HEK293 (cell line): ENCODE data around the gene CEBPA.

Source experiments
- CTCF ChIA-PET: fragments of 350-600 bp; formaldehyde crosslinking; extraction: SDS; loops from one replicate; lab custom pipeline; 2021; ENCODE audit warnings: antibody characterized with exemption; lab: Yijun Ruan, JAX
- POLR2A ChIA-PET: fragments of 300-600 bp; formaldehyde crosslinking; extraction: SDS; loops from one replicate; lab custom pipeline; 2020; ENCODE audit warnings: antibody characterized with exemption, inconsistent platforms; lab: Yijun Ruan, JAX
- H3K27ac ChIP-seq: fragments of 200-500 bp; sonication (Bioruptor generic); 2 replicates; pipeline ENCODE4 v1.5.1; 2014; ENCODE audit warnings: low read depth, low read length, control low read depth, inconsistent platforms; ENCODE audit errors: extremely low read depth
- H3K36me3 ChIP-seq, 2 experiments: fragments of 200-500 bp in 1 of 2; sonication (Bioruptor generic) in 1 of 2; 1 replicate in 1 of 2; 2 replicates in 1 of 2; pipeline ENCODE4 v1.5.1; 2014 to 2017; ENCODE audit warnings: inconsistent platforms in 2 of 2, low read length in 2 of 2; ENCODE audit not compliant: control insufficient read depth in 2 of 2, insufficient read depth in 1 of 2
- H3K4me1 ChIP-seq: fragments of 200-500 bp; sonication (Bioruptor generic); 2 replicates; pipeline ENCODE4 v1.5.1; 2014; ENCODE audit warnings: mild to moderate bottlenecking, low read length, inconsistent platforms; ENCODE audit not compliant: control insufficient read depth, insufficient read depth
- H3K4me3 ChIP-seq: 2 replicates; pipeline ENCODE4 v1.5.1; 2011; ENCODE audit warnings: low read depth, mild to moderate bottlenecking, control low read depth, low read length, moderate library complexity
- H3K9me3 ChIP-seq: fragments of 200-500 bp; sonication (Bioruptor generic); 2 replicates; pipeline ENCODE4 v1.5.1; 2014; ENCODE audit warnings: low read depth, low read length, inconsistent platforms; ENCODE audit not compliant: control insufficient read depth, insufficient read depth
- ATF2 ChIP-seq: fragments of 450-650 bp; formaldehyde crosslinking; IDR thresholded peaks from 2 replicates; pipeline ENCODE4 v1.5.1; 2016; ENCODE audit warnings: missing biosample characterization, missing genetic modification characterization, low read depth
- GFI1B ChIP-seq: fragments of 450-650 bp; formaldehyde crosslinking; IDR thresholded peaks from 2 replicates; pipeline ENCODE4 v1.5.1; 2016; ENCODE audit warnings: missing biosample characterization, missing genetic modification characterization
- HIC1 ChIP-seq: fragments of 450-650 bp; formaldehyde crosslinking; IDR thresholded peaks from 2 replicates; pipeline ENCODE4 v1.5.1; 2016; ENCODE audit warnings: missing biosample characterization, missing genetic modification characterization
- KLF7 ChIP-seq: fragments of 450-650 bp; formaldehyde crosslinking; IDR thresholded peaks from 2 replicates; pipeline ENCODE4 v1.5.1; 2016; ENCODE audit warnings: missing biosample characterization, missing genetic modification characterization, borderline replicate concordance
- OVOL3 ChIP-seq: fragments of 450-650 bp; formaldehyde crosslinking; IDR thresholded peaks from 2 replicates; pipeline ENCODE4 v1.5.1; 2016; ENCODE audit warnings: missing biosample characterization, missing genetic modification characterization
- SP7 ChIP-seq: fragments of 450-650 bp; formaldehyde crosslinking; IDR thresholded peaks from 2 replicates; pipeline ENCODE4 v1.5.1; 2016; ENCODE audit warnings: missing biosample characterization, missing genetic modification characterization
- TRIM28 ChIP-seq: IDR thresholded peaks from 2 replicates; pipeline ENCODE4 v1.6.1; 2011; ENCODE audit warnings: low read length, control low read depth, borderline replicate concordance
- ZBTB6 ChIP-seq: fragments of 450-650 bp; formaldehyde crosslinking; IDR thresholded peaks from 2 replicates; pipeline ENCODE4 v1.5.1; 2017; ENCODE audit warnings: missing biosample characterization, missing genetic modification characterization
- ZBTB8A ChIP-seq: fragments of 450-650 bp; formaldehyde crosslinking; IDR thresholded peaks from 2 replicates; pipeline ENCODE4 v1.5.1; 2016; ENCODE audit warnings: missing biosample characterization, missing genetic modification characterization
- ZFP41 ChIP-seq: fragments of 450-650 bp; formaldehyde crosslinking; IDR thresholded peaks from 2 replicates; pipeline ENCODE4 v1.5.1; 2016; ENCODE audit warnings: missing biosample characterization, missing genetic modification characterization, borderline replicate concordance
- ZNF132 ChIP-seq: fragments of 450-650 bp; formaldehyde crosslinking; IDR thresholded peaks from 2 replicates; pipeline ENCODE4 v1.5.1; 2017; ENCODE audit warnings: missing biosample characterization, missing genetic modification characterization, borderline replicate concordance
- ZNF155 ChIP-seq: fragments of 450-650 bp; formaldehyde crosslinking; IDR thresholded peaks from 2 replicates; pipeline ENCODE4 v1.5.1; 2016; ENCODE audit warnings: missing biosample characterization, missing genetic modification characterization
- ZNF184 ChIP-seq: fragments of 450-650 bp; IDR thresholded peaks from 2 replicates; pipeline ENCODE4 v1.5.1; 2018; ENCODE audit warnings: missing biosample characterization, mild to moderate bottlenecking, missing genetic modification characterization
- ZNF391 ChIP-seq: fragments of 450-650 bp; formaldehyde crosslinking; IDR thresholded peaks from 2 replicates; pipeline ENCODE4 v1.5.1; 2016; ENCODE audit warnings: low read depth, missing biosample characterization, missing genetic modification characterization, borderline replicate concordance
- ZNF416 ChIP-seq: fragments of 450-650 bp; formaldehyde crosslinking; IDR thresholded peaks from 2 replicates; pipeline ENCODE4 v1.5.1; 2016; ENCODE audit warnings: missing biosample characterization, missing genetic modification characterization
- ZNF510 ChIP-seq: fragments of 450-650 bp; formaldehyde crosslinking; IDR thresholded peaks from 2 replicates; pipeline ENCODE4 v1.5.1; 2018; ENCODE audit warnings: mild to moderate bottlenecking, missing genetic modification characterization, missing biosample characterization; ENCODE audit not compliant: insufficient replicate concordance
- ZNF521 ChIP-seq: fragments of 450-650 bp; formaldehyde crosslinking; IDR thresholded peaks from 2 replicates; pipeline ENCODE4 v1.5.1; 2017; ENCODE audit warnings: missing biosample characterization, mild to moderate bottlenecking, missing genetic modification characterization
- ZNF560 ChIP-seq: fragments of 450-650 bp; formaldehyde crosslinking; IDR thresholded peaks from 2 replicates; pipeline ENCODE4 v1.5.1; 2017; ENCODE audit warnings: missing biosample characterization, missing genetic modification characterization, borderline replicate concordance
- ZNF654 ChIP-seq: fragments of 450-650 bp; formaldehyde crosslinking; IDR thresholded peaks from 2 replicates; pipeline ENCODE4 v1.5.1; 2016; ENCODE audit warnings: low read depth, missing biosample characterization, missing genetic modification characterization
- ZNF785 ChIP-seq: fragments of 450-650 bp; formaldehyde crosslinking; IDR thresholded peaks from 2 replicates; pipeline ENCODE4 v1.5.1; 2016; ENCODE audit warnings: missing biosample characterization, missing genetic modification characterization
- ZNF843 ChIP-seq: fragments of 450-650 bp; formaldehyde crosslinking; IDR thresholded peaks from 2 replicates; pipeline ENCODE4 v1.5.1; 2016; ENCODE audit warnings: missing biosample characterization, missing genetic modification characterization
- ZSCAN18 ChIP-seq: fragments of 450-650 bp; formaldehyde crosslinking; IDR thresholded peaks from 2 replicates; pipeline ENCODE4 v1.5.1; 2016; ENCODE audit warnings: missing biosample characterization, missing genetic modification characterization

The CEBPA gene

GRCh38 chr19:33332248-33332647, 29.9 kb upstream of the CEBPA start:
- POLR2A ChIA-PET, result interaction anchor here (0.9 kb wide), 1 partner anchor 29 kb away, joined by 3 read pairs; no protein-coding TSS in a partner anchor
- CTCF ChIA-PET, result interaction anchor here (0.6 kb wide), 3 partner anchors 13 to 1030 kb away, joined by 3 to 7 read pairs (median 4); no protein-coding TSS in a partner anchor
- no peaks in the 10 kb centered on the region for H3K4me1 ChIP-seq

GRCh38 chr19:33329736-33330135, 27.4 kb upstream of the CEBPA start:
- no peaks in the 10 kb centered on the region for H3K4me1 ChIP-seq
- peaks cover 5% of the 10 kb centered on the region for H3K9me3 ChIP-seq
- POLR2A ChIA-PET, result no interaction called here
- H3K27ac ChIP-seq, result no peak overlapping the region
- TF ChIP-seq ZBTB6 (tag by site-specific recombination), result no peak
- TF ChIP-seq ZNF785 (tag by site-specific recombination), result peak; percentile 32; the same call in 1 of the 2 replicates
- TF ChIP-seq, all 188 proteins: peak for 1
- no peak overlapping the region for H3K4me3 ChIP-seq
- CTCF ChIA-PET, result no interaction called here
- no peaks in the 10 kb centered on the region; a peak in 1 of 3 replicates for H3K36me3 ChIP-seq

More at GRCh38 chr19:33332248-33332647, 29.9 kb upstream of the CEBPA start:
- no peak for TF ChIP-seq ZFP41 (tag by site-specific recombination)
- no peak for TF ChIP-seq ZNF843 (tag by site-specific recombination)
- TF ChIP-seq ZNF416, result no peak
- no peak for TF ChIP-seq ZNF560 (tag by site-specific recombination)
- TF ChIP-seq ZNF184 (tag by site-specific recombination), result no peak
- TF ChIP-seq TRIM28, result no peak
- no peak for TF ChIP-seq ATF2
- no peak for TF ChIP-seq ZNF391
- no peak for TF ChIP-seq ZNF521 (tag by site-specific recombination)
- no peak for TF ChIP-seq ZNF510
- TF ChIP-seq ZNF654 (tag by site-specific recombination), result no peak
- TF ChIP-seq ZNF155, result no peak
- no peak for TF ChIP-seq ZBTB8A (tag by site-specific recombination)
- TF ChIP-seq KLF7 (tag by site-specific recombination), result no peak
- TF ChIP-seq ZSCAN18, result no peak
- no peak for TF ChIP-seq ZNF132 (tag by site-specific recombination)
- TF ChIP-seq HIC1 (tag by site-specific recombination), result no peak
- no peak for TF ChIP-seq OVOL3 (tag by site-specific recombination)
- TF ChIP-seq GFI1B, result no peak
- TF ChIP-seq SP7 (tag by site-specific recombination), result no peak
- Histone ChIP-seq H3K9me3 (peaks cover under 1% of the 10 kb centered on the region; the same call in 1 of the 2 replicates), H3K27ac (peak overlapping the region; percentile 16; the same call in 1 of the 2 replicates), H3K36me3 (no peaks in the 10 kb centered on the region; a peak in 1 of 3 replicates), H3K4me3 (no peak overlapping the region)
